H1 (cell line): ENCODE data around the gene BET1L. TPM values are rescaled to one million over a fixed set of nuclear protein-coding genes. Genes with fewer than 3 reads are reported as not detected.

Source experiments
- SP4 ChIP-seq: IDR thresholded peaks from 2 replicates; pipeline ENCODE4 v1.6.1; 2012; ENCODE audit warnings: low read length, inconsistent platforms
- polyA plus RNA-seq, 7 experiments: library from polyadenylated mRNA; depleted of rRNA in 3 of 7; stranded (reverse) in 5 of 7; unstranded in 2 of 7; fragments of >200 nt in 5 of 7; fragments of 200-250 nt in 2 of 7; gene quantifications; 1 replicate in 5 of 7; 2 replicates in 1 of 7; 4 replicates in 1 of 7; pipeline versions ENCODE4 v1.2.1 to v1.2.3, GENCODE V29; 2011 to 2013; ENCODE audit warnings: missing spikeins in 2 of 7, mixed read lengths in 2 of 7
- total RNA-seq: library from RNA; stranded (reverse); fragmentation: NEBNext Ultra II Directional; extraction: Animal tissue kit (Norgen Biotek cat#: 25700); gene quantifications from 2 replicates; pipeline ENCODE4 v1.2.1, GENCODE V29; 2021

Gene BET1L
- total and polyA plus RNA-seq, 2 of the 8 experiments (the other 6 are each of a cell fraction or from before 2014, with no cell fraction given), result 40.2 to 61.9 TPM

GRCh38 chr11:206002-206384, 1.2 kb downstream of the BET1L start (continued):
- TF ChIP-seq SP4, result no peak
- TF ChIP-seq, all 59 proteins: peak for 0
